CD4-positive, alpha-beta T cell treated with Interleukin-17A for 1 hour (primary cell): Measurements from ENCODE around the gene DPH2.

Source experiments
- DNase-seq: peaks from one replicate; pipeline ENCODE4 v3.0.0-alpha.2; 2020

Gene DPH2

GRCh38 chr1:43985984-43986595 lies 16.3 kb downstream of the DPH2 start:
- no peak for DNase-seq

- DNase-seq, result no peak
These were observed 16.9 kb downstream of the DPH2 start for GRCh38 chr1:43986712-43987111.

GRCh38 chr1:43987159-43987902 lies 17.5 kb downstream of the DPH2 start:
- DNase-seq, result no peak

GRCh38 chr1:43990271-43991199 lies 20.7 kb downstream of the DPH2 start:
- no peak for DNase-seq

GRCh38 chr1:43991200-43991475 lies 21.3 kb downstream of the DPH2 start:
- DNase-seq, result no peak

- peak; percentile 82 for DNase-seq
These were observed 21.8 kb downstream of the DPH2 start, which contains the start of gene CCDC24 for GRCh38 chr1:43991476-43992231. Gene CCDC24 (plus strand): TSS chr1:43991599. CDS start chr1:43991879, 280 bp downstream.

GRCh38 chr1:43992232-43992995 lies 22.6 kb downstream of the DPH2 start:
- DNase-seq, result no peak

GRCh38 chr1:43993206-43993914 lies 23.6 kb downstream of the DPH2 start:
- DNase-seq, result no peak

GRCh38 chr1:43994071-43994470 lies 24.3 kb downstream of the DPH2 start:
- no peak for DNase-seq

- DNase-seq, result no peak
These were observed 25.3 kb downstream of the DPH2 start for GRCh38 chr1:43994794-43995790.

- DNase-seq, result no peak
These were observed 26.3 kb downstream of the DPH2 start for GRCh38 chr1:43995984-43996732.

GRCh38 chr1:43996733-43997115 lies 26.9 kb downstream of the DPH2 start:
- DNase-seq, result no peak

GRCh38 chr1:43997295-43997999 lies 27.6 kb downstream of the DPH2 start:
- no peak for DNase-seq

GRCh38 chr1:43998000-43998378 lies 28.2 kb downstream of the DPH2 start:
- no peak for DNase-seq

GRCh38 chr1:43999455-43999854 lies 29.6 kb downstream of the DPH2 start:
- no peak for DNase-seq

- no peak for DNase-seq
These were observed 30.4 kb downstream of the DPH2 start for GRCh38 chr1:44000122-44000665.

GRCh38 chr1:44002165-44002564 lies 32.4 kb downstream of the DPH2 start:
- no peak for DNase-seq

- DNase-seq, result no peak
These were observed 32.9 kb downstream of the DPH2 start for GRCh38 chr1:44002606-44003157.
